NCI-H2081 treated with DMSO at 0.1 percent for 48 hours (cell line): Measurements from ENCODE around the gene CLEC6A.
"Not testable (repeated sequence)": the region's sequence is repeated elsewhere in the genome, so short reads cannot be mapped to it uniquely, and the experiment has no call there.

Source experiments
- DNase-seq: peaks from one replicate; lab custom pipeline; 2025; lab: John Stamatoyannopoulos, UW

The CLEC6A gene

GRCh38 chr12:8455727-8456360 is at the start of gene CLEC6A:
Gene CLEC6A (plus strand): TSS chr12:8455962. CDS start chr12:8456112, 150 bp downstream.
- DNase-seq, result no peak

GRCh38 chr12:8419576-8419975 is 36.2 kb upstream of the CLEC6A start:
- not testable (repeated sequence) for DNase-seq

GRCh38 chr12:8420506-8420905 is 35.3 kb upstream of the CLEC6A start:
- DNase-seq, result no peak

GRCh38 chr12:8444536-8445278 is 11.1 kb upstream of the CLEC6A start:
- not testable (repeated sequence) for DNase-seq

- no peak for DNase-seq
Observed at GRCh38 chr12:8445731-8446130, 10.0 kb upstream of the CLEC6A start.

- no peak for DNase-seq
Observed at GRCh38 chr12:8446642-8447547, 8.9 kb upstream of the CLEC6A start.

GRCh38 chr12:8449355-8449859 is 6.4 kb upstream of the CLEC6A start:
- DNase-seq, result no peak

GRCh38 chr12:8452036-8452435 is 3.7 kb upstream of the CLEC6A start:
- no peak for DNase-seq

GRCh38 chr12:8453021-8453513 is 2.7 kb upstream of the CLEC6A start:
- DNase-seq, result no peak

GRCh38 chr12:8453796-8454195 is 2.0 kb upstream of the CLEC6A start:
- no peak for DNase-seq

GRCh38 chr12:8455271-8455670 is 491 bp upstream of the CLEC6A start:
- no peak for DNase-seq

- DNase-seq, result no peak
Observed at GRCh38 chr12:8461426-8461825, 5.7 kb downstream of the CLEC6A start.

- no peak for DNase-seq
Observed at GRCh38 chr12:8465301-8465996, 9.7 kb downstream of the CLEC6A start.

- no peak for DNase-seq
Observed at GRCh38 chr12:8466241-8466640, 10.5 kb downstream of the CLEC6A start.

GRCh38 chr12:8471090-8471489 is 15.3 kb downstream of the CLEC6A start:
- no peak for DNase-seq

- DNase-seq, result no peak
Observed at GRCh38 chr12:8475508-8476203, 19.9 kb downstream of the CLEC6A start.

- no peak for DNase-seq
Observed at GRCh38 chr12:8482571-8483061, 26.9 kb downstream of the CLEC6A start.

GRCh38 chr12:8483079-8483478 is 27.3 kb downstream of the CLEC6A start:
- DNase-seq, result no peak

GRCh38 chr12:8491646-8492530 is 36.1 kb downstream of the CLEC6A start:
- no peak for DNase-seq

- DNase-seq, result no peak
Observed at GRCh38 chr12:8493084-8493483, 37.3 kb downstream of the CLEC6A start.
